GM12874 (cell line): ENCODE data around the gene CADM1.

Experiments
- TF ChIP-seq, protein P1 (sequence below): IDR thresholded peaks from 2 replicates; pipeline ENCODE4 v1.5.1; 2011; ENCODE audit warnings: low read depth, mild to moderate bottlenecking, control low read depth, low read length, moderate library complexity; ENCODE audit not compliant: insufficient read depth

Gene CADM1

DNA sequence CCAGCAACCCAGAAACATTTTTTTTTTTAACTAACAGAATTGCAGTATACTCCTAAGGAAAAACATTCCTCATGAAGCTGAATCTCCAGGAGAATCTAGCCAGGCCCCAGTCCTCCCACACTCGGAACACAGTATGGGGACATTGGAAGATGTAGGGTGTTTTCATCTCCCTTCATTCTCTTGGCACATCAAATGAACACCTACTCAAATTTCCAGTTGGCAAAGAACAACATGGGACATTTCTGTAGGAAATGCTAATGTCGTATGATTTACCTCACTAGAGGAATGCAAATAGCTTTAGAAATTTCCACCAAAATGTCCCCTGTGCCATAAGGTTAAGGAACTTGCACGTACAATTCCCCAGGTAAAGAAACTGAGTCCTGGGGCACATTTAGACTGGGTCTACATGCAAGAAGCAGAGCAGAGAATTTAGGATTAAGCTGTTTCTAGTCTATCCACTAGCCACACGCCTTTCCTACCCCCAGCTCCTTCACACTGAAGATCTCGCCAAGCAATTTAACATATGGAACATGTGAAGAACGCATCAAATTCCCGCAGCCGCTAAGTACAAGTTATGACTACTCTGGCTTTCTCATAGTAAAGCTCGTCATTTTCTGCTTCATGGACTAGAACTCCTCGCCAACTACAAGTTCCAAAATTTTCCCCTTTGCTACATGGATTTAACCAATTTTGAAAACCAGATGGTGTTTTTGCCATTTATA lies 2.9 kb upstream of the CADM1 start:
- TF ChIP-seq, protein P1, sequence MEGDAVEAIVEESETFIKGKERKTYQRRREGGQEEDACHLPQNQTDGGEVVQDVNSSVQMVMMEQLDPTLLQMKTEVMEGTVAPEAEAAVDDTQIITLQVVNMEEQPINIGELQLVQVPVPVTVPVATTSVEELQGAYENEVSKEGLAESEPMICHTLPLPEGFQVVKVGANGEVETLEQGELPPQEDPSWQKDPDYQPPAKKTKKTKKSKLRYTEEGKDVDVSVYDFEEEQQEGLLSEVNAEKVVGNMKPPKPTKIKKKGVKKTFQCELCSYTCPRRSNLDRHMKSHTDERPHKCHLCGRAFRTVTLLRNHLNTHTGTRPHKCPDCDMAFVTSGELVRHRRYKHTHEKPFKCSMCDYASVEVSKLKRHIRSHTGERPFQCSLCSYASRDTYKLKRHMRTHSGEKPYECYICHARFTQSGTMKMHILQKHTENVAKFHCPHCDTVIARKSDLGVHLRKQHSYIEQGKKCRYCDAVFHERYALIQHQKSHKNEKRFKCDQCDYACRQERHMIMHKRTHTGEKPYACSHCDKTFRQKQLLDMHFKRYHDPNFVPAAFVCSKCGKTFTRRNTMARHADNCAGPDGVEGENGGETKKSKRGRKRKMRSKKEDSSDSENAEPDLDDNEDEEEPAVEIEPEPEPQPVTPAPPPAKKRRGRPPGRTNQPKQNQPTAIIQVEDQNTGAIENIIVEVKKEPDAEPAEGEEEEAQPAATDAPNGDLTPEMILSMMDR = no peak

DNA sequence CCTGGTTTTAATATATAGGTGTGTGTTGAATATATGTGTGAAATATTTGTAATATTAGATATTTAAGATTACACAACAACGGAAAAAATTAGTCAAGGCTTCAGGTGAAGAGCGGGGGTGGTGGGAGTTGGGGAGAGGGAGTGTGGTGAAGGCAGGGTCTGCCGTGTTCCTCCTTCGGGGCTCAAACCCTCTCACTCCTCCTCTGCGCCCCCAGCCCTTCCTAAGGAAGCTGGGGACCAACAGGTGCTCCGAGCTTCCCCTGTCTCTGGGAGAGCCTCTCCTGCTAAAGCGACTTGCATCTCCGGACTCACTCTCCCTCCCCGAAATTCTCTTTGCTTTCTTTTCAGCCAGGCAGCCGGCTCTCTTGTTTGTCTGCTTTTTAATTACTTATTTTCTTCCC lies 960 bp upstream of the CADM1 start:
- TF ChIP-seq, protein P1 = no peak

DNA sequence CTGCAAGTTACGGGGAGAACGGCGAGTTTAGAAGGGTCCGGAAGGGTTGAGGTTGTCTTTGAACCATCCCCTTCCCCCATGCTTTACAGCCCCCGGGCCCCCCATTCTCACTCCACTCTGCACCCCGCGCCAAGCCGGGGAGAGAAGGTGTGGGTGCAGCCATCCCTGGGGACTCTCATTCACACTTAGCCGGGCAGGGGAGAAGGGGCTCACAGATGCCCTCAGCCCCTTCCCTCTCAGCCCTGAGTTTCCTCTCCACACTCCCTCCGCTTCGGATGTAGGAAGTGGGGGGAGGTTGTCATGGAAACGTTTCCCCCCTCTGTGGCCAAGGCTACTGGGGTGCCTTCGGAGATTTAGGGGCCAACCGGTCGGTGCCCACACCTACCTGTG lies 334 bp downstream of the CADM1 start:
- TF ChIP-seq, protein P1 = no peak

DNA sequence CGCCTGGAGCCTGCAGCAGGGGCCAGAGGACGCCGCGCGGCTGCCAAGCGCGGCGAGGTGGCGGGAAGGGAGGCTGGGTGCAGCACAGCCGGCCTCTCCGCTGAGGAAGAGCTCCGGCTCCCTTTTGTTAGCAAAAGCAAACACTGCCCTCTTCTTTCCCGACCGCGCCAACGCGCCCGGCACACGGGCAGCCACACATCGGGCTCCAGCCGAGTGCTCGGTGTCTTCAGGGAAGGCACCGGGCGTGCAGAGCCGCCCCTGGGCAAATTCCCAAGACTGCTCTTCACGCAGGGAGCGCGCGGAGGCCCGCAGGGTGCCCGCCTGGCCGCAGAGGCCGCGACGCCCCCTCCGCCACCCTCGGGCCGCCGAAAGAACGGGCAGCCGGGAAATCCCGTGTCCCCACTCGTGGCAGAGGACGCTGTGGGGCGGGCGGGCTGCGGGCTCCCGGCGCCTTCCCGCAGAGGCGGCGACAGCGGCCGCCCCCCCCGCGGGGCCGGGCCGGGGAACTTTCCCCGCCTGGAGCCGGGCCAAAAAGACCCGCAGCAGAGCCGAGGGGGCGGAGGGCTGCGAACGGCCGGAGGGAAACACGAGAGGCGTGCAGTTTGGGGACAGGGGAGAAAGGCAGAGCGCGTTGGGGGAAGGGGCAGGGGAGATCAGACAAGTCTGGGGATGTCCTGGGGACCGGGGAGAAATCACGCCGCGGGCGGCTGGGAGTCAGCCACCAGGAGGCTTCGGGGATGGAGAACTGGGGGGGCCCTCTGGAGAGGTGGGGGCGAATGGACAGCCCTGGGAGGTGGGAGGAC lies 931 bp downstream of the CADM1 start:
- TF ChIP-seq, protein P1 = no peak

DNA sequence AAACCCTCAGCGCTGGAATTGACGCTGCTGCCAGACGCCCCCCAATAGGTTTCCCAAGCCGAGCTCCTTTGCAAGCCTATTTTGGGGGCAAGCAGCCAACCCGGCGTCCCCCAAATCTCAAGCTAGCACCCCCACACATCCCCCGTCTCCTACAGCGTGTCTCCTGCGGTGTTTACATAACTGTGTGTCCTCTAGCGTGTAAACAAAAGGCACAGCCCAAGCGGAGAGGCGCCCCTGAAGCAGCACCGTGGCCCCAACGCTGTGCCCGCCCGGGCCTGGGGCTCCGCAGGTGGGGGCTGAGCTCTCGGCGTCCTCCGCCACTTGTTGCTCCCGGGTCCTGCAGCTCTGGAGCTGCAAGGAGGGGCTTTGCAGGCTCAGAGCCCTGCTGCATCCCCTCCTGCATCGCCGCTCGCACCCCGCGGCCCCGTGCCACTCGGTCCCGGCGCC lies 1.6 kb downstream of the CADM1 start:
- TF ChIP-seq, protein P1 = no peak

DNA sequence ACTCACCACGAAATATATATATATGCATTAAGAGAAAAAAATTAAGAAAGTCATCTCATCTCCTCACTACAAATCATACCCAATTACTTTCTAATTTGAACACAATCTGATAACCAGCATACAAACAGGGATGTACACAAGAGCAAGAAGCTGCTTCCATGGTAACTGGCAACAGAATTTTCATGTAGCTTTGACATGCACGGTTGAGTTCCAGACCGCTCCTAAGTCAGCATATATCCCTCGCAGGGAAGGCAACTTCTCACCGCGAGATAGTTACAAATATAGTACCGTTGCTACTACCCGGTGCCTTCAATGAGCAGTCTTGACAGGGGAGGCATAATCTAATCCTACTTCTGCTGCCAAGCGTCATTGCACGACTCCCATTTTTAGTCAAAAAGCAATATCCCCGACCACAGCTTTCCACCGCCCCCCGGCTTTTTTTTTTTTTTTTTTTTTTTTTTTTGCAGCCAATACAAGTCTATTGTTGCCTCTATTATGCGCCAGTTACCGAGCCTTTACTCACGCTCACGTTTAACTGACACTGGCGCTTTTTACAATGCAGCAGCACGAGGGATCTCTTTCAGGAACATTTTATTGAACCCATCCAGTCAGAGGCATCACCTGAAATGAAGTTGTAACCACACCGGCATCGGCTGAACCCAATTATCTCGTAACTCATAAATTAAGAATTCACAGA lies 2.2 kb downstream of the CADM1 start:
- TF ChIP-seq, protein P1 = no peak

DNA sequence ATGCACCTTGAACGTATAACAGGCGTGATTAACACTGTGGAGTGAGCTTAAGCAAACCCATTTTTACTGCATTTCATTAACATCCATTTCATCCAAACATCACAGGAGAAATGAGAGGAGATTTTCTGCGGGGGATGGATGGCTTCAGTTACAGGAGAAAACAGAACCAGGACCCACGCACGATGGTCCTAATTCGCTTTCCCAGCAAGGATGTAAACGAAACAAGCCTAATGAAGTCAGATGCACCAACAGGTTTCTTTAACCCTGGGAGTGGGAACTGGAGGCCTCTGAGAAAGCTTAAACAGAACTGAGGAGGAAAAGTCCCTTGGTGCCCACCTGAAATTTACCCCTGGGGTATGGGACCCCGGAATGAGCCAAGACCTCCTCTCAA lies 2.7 kb downstream of the CADM1 start:
- TF ChIP-seq, protein P1 = no peak
